ENCODE results near the gene SAG.

The SAG gene

GRCh38 chr2:233287871-233288270 lies 19.7 kb upstream of the SAG start:
- H3K4me3 ChIP-seq (ENCODE audit: low read depth, low read length), result no peak overlapping the region
- TF ChIP-seq CTCF (IDR thresholded peaks at IDR 0.05; ENCODE audit: borderline replicate concordance, insufficient read depth, low read depth, low read length), result no peak

GRCh38 chr2:233288663-233289062 lies 19.0 kb upstream of the SAG start:
- H3K4me3 ChIP-seq (ENCODE audit: low read depth, low read length), result no peak overlapping the region
- no peak for TF ChIP-seq CTCF (IDR thresholded peaks at IDR 0.05; ENCODE audit: borderline replicate concordance, insufficient read depth, low read depth, low read length)

GRCh38 chr2:233289648-233290047 lies 18.0 kb upstream of the SAG start:
- no peak overlapping the region for H3K4me3 ChIP-seq (ENCODE audit: low read depth, low read length)
- TF ChIP-seq CTCF (IDR thresholded peaks at IDR 0.05; ENCODE audit: borderline replicate concordance, insufficient read depth, low read depth, low read length), result no peak

GRCh38 chr2:233290051-233290845 lies 17.4 kb upstream of the SAG start:
- no peak for TF ChIP-seq CTCF (IDR thresholded peaks at IDR 0.05; ENCODE audit: borderline replicate concordance, insufficient read depth, low read depth, low read length)
- H3K4me3 ChIP-seq (ENCODE audit: low read depth, low read length), result no peak overlapping the region

GRCh38 chr2:233295891-233296290 lies 11.7 kb upstream of the SAG start:
- no peak overlapping the region for H3K4me3 ChIP-seq (ENCODE audit: low read depth, low read length)
- TF ChIP-seq CTCF (IDR thresholded peaks at IDR 0.05; ENCODE audit: borderline replicate concordance, insufficient read depth, low read depth, low read length), result no peak

- no peak overlapping the region for H3K4me3 ChIP-seq (ENCODE audit: low read depth, low read length)
- TF ChIP-seq CTCF (IDR thresholded peaks at IDR 0.05; ENCODE audit: borderline replicate concordance, insufficient read depth, low read depth, low read length), result no peak
These were observed 10.5 kb upstream of the SAG start for GRCh38 chr2:233297076-233297475.

GRCh38 chr2:233300401-233300800 lies 7.2 kb upstream of the SAG start:
- no peak for TF ChIP-seq CTCF (IDR thresholded peaks at IDR 0.05; ENCODE audit: borderline replicate concordance, insufficient read depth, low read depth, low read length)
- H3K4me3 ChIP-seq (ENCODE audit: low read depth, low read length), result no peak overlapping the region
